ENCODE data around the gene DZIP1L.

DNA sequence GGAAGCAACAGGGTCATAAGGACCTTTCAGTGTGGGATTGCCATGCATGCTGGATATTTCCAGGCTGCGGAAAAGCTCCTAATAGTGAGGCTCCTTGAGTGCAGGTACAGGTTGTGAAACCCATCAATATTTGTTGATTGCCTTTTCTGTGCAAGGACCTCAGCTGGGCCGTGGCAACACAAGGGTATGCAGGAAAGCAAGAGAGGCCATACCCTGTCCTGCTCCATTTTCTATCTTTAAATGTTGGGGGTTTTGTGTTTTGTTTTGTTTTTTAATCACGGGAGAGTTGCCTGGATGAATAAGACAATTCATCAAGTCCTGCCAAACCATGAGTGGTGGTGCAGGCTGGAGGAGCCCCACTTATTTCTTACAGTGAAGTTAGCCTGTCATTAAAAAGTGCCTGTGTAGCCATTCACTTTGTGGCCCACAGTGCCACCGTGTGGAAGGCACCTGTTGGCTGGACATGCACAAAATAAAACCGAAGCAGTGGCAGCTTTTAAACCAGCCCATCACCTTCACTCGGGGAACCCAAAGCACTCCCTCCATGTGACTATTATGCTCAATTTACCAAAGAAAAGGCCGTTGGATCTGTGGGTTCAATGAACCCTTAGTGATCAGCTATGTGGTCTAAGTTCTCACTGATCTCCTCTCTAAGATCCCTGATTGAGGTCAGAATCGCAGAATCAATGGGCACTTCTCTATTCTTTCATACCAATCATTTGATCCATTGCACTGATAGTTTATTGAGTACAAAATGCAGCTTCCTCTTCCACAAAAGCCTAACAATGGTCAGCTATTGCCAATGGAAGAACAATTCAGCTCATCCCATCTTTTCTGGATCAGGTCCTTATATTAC is 63.2 kb downstream of the DZIP1L start:
- TF ChIP-seq, protein P1, sequence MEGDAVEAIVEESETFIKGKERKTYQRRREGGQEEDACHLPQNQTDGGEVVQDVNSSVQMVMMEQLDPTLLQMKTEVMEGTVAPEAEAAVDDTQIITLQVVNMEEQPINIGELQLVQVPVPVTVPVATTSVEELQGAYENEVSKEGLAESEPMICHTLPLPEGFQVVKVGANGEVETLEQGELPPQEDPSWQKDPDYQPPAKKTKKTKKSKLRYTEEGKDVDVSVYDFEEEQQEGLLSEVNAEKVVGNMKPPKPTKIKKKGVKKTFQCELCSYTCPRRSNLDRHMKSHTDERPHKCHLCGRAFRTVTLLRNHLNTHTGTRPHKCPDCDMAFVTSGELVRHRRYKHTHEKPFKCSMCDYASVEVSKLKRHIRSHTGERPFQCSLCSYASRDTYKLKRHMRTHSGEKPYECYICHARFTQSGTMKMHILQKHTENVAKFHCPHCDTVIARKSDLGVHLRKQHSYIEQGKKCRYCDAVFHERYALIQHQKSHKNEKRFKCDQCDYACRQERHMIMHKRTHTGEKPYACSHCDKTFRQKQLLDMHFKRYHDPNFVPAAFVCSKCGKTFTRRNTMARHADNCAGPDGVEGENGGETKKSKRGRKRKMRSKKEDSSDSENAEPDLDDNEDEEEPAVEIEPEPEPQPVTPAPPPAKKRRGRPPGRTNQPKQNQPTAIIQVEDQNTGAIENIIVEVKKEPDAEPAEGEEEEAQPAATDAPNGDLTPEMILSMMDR (IDR thresholded peaks at IDR 0.05), result peak; percentile 28 to 64 (median 32)
- no peak for TF ChIP-seq POLR2AphosphoS5 (IDR thresholded peaks at IDR 0.05)
